ENCODE results near the gene GLUL. TPM values are rescaled to one million over a fixed set of nuclear protein-coding genes. Genes with fewer than 3 reads are reported as not detected.

Gene GLUL
- total RNA-seq, 1 donor, result 350 TPM

DNA sequence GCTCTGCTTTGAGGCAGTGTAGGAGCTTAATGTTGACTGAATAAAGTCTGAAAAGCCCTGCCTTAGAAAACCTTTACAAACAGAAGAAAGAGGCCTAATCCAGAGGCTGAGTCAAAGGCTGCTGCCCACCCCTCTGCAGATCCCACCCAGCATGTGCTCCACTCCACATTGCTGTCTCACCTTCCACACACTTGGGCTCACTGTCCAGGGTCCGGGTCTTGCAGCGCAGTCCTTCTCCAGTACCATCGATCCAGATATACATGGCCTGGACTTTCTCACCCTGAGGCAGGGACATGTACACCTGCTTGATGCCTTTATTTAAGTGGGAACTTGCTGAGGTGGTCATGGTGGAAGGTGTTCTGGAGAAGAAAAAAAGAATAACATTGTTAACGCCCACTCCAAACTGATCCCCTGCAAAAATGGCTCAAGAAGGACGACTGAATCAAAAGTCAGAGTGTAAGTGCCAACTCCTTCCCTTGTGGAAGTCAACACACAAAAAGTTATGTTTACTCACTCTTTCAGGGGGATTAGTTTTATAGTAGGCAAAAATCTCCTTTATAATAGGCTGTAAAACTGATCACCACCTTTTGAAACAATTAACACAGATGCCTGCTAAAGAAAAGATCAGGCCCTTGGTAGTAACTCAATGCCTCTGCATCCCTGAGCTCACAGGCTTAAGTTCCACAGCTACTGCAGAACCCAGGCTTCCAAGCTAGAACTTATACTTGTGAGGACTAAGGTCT is 3.0 kb downstream of the GLUL start:
- DNase-seq (ENCODE audit: low read depth), result no peak
- peak overlapping the region; percentile 83 for H3K4me3 ChIP-seq (ENCODE audit: low read depth, low read length)
- TF ChIP-seq, protein P1, sequence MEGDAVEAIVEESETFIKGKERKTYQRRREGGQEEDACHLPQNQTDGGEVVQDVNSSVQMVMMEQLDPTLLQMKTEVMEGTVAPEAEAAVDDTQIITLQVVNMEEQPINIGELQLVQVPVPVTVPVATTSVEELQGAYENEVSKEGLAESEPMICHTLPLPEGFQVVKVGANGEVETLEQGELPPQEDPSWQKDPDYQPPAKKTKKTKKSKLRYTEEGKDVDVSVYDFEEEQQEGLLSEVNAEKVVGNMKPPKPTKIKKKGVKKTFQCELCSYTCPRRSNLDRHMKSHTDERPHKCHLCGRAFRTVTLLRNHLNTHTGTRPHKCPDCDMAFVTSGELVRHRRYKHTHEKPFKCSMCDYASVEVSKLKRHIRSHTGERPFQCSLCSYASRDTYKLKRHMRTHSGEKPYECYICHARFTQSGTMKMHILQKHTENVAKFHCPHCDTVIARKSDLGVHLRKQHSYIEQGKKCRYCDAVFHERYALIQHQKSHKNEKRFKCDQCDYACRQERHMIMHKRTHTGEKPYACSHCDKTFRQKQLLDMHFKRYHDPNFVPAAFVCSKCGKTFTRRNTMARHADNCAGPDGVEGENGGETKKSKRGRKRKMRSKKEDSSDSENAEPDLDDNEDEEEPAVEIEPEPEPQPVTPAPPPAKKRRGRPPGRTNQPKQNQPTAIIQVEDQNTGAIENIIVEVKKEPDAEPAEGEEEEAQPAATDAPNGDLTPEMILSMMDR (IDR thresholded peaks at IDR 0.05; ENCODE audit: insufficient read depth, low read depth, low read length), result no peak

DNA sequence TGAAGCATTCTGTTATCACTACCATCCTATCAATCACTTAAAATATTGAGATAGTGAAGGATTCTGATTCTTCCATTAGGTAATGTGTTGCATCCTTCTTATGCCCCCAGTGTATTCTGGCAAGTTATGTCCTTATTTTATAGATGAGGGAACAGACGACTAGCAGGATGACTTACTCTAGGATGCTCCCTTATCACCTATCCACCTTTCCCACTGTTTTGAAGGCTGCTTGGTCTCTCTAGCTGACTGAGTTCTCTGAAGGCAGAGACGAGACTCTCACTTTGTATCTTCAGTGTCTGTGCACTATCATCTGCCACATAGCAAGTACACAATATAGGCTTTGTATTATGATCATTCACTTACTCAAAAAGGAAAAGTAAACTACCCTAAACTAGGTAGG is 4.0 kb downstream of the GLUL start:
- TF ChIP-seq, protein P1 (IDR thresholded peaks at IDR 0.05; ENCODE audit: insufficient read depth, low read depth, low read length), result no peak
- DNase-seq (ENCODE audit: low read depth), result no peak
- H3K4me3 ChIP-seq (ENCODE audit: low read depth, low read length), result no peak overlapping the region

DNA sequence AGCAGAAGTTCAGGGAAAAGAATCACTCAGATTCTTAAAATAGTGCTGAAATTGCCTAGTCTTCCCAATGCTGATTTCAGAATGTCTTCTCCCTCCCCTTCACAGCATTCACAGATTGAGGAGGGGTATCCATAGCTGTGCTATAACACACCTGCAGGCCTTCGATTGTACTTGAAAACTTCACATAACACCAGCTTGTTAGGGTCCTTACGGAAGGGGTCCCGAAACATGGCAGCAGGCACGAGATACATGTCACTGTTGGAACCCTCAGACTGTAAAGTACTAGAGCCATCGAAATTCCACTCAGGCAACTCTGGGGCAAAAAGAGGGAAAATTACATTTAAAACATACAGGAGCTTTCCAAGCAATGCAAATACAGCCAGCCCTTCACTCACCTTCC is 4.6 kb downstream of the GLUL start:
- no peak overlapping the region for H3K4me3 ChIP-seq (ENCODE audit: low read depth, low read length)
- DNase-seq (ENCODE audit: low read depth), result no peak
- TF ChIP-seq, protein P1 (IDR thresholded peaks at IDR 0.05; ENCODE audit: insufficient read depth, low read depth, low read length), result no peak

- DNase-seq (ENCODE audit: low read depth), result no peak
- TF ChIP-seq, protein P1 (IDR thresholded peaks at IDR 0.05; ENCODE audit: insufficient read depth, low read depth, low read length), result no peak
- no peak overlapping the region for H3K4me3 ChIP-seq (ENCODE audit: low read depth, low read length)
Observed at GRCh38 chr1:182385885-182386853, 5.4 kb downstream of the GLUL start.

- TF ChIP-seq, protein P1 (IDR thresholded peaks at IDR 0.05; ENCODE audit: insufficient read depth, low read depth, low read length), result no peak
- H3K4me3 ChIP-seq (ENCODE audit: low read depth, low read length), result no peak overlapping the region
- DNase-seq (ENCODE audit: low read depth), result no peak
Observed at GRCh38 chr1:182384387-182384960, 7.1 kb downstream of the GLUL start.

- TF ChIP-seq, protein P1 (IDR thresholded peaks at IDR 0.05; ENCODE audit: insufficient read depth, low read depth, low read length), result no peak
- no peak overlapping the region for H3K4me3 ChIP-seq (ENCODE audit: low read depth, low read length)
- DNase-seq (ENCODE audit: low read depth), result no peak
Observed at GRCh38 chr1:182383934-182384333, 7.7 kb downstream of the GLUL start.

All from fibroblast of villous mesenchyme (primary cell).